ENCODE data around the gene TSPAN11.

DNA sequence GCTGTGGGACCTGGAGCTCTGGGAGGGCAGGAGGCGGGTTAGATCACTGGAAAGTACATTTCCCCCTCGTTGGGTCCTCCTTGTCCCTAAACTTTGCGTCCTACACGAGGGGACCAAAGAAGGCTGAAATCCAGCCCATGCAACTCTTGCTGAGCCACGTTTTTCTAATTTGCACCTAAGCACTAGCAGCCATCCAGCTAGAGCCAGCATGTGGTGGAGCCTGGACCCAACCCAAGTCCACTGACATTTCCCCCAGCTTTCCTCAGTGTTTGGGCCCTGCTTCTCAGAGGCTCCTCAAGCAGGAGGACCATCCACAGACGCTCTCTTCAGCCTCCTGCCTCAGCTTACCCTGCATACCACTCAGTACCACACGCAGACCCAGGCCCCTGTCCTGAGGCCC, 49.7 kb downstream of the TSPAN11 start:
- no peak for TF ChIP-seq HES2 (IDR thresholded peaks at IDR 0.05)
- no peak for TF ChIP-seq EP300 (IDR thresholded peaks at IDR 0.05)
- TF ChIP-seq MAFK (IDR thresholded peaks at IDR 0.05; ENCODE audit: partially characterized antibody), result no peak
- TF ChIP-seq, protein P1, sequence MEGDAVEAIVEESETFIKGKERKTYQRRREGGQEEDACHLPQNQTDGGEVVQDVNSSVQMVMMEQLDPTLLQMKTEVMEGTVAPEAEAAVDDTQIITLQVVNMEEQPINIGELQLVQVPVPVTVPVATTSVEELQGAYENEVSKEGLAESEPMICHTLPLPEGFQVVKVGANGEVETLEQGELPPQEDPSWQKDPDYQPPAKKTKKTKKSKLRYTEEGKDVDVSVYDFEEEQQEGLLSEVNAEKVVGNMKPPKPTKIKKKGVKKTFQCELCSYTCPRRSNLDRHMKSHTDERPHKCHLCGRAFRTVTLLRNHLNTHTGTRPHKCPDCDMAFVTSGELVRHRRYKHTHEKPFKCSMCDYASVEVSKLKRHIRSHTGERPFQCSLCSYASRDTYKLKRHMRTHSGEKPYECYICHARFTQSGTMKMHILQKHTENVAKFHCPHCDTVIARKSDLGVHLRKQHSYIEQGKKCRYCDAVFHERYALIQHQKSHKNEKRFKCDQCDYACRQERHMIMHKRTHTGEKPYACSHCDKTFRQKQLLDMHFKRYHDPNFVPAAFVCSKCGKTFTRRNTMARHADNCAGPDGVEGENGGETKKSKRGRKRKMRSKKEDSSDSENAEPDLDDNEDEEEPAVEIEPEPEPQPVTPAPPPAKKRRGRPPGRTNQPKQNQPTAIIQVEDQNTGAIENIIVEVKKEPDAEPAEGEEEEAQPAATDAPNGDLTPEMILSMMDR (IDR thresholded peaks at IDR 0.05), result no peak
- TF ChIP-seq KDM5A (IDR thresholded peaks at IDR 0.05), result no peak
- TF ChIP-seq CBX8 (IDR thresholded peaks at IDR 0.05), result no peak
- no peak for TF ChIP-seq MYC (IDR thresholded peaks at IDR 0.05; ENCODE audit: borderline replicate concordance, low read length)
- TF ChIP-seq CEBPB (IDR thresholded peaks at IDR 0.05), result no peak
- no peak for TF ChIP-seq KDM1A (IDR thresholded peaks at IDR 0.05; ENCODE audit: low read depth)

Measured in A549 (cell line).